Medulla oblongata (tissue), 1 donor: Measurements from ENCODE around the gene SH3D19.
"Not testable (repeated sequence)": the region's sequence is repeated elsewhere in the genome, so short reads cannot be mapped to it uniquely, and the experiment has no call there.

ENCODE experiments used
- DNase-seq: peaks from one replicate; pipeline ENCODE4 v3.0.0-alpha.2; 2015; ENCODE audit errors: extremely low spot score

SH3D19 gene

DNA sequence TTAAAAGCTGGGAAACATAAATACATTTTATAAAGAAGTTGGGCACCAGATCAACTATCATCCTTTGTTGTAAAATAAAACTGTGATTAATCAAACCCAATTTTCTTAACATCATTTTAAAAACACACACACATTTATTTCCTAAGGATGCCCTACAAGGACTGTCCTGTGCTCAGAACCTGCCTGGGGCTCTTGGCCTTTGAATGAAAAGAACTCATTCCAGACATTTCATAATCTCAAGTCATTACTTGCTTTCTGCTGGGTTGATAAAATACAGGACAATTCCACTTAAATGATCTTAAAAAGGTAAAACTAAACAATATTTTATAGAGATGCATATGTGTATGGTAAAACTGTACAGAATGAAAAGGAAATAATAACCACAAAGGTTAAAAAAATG is 2.8 kb downstream of the SH3D19 start:
- DNase-seq, result peak; percentile 27

DNA sequence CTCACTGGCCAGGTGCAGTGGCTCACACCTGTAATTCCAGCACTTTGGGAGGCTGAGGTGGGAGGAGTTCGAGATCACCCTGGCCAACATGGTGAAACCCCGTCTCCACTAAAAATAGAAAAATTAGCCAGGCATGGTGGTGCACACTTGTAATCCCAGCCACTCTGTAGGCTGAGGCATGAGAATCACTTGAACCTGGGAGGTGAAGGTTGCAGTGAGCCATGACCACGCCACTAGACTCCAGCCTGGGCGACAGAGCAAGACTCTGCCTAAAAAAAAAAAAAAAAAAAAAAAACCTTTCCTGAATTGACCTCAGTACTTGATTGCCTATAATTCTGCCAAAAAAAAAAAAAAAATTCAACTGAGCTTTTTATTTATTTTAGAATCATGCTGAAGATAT is 3.2 kb downstream of the SH3D19 start:
- DNase-seq, result not testable (repeated sequence)

DNA sequence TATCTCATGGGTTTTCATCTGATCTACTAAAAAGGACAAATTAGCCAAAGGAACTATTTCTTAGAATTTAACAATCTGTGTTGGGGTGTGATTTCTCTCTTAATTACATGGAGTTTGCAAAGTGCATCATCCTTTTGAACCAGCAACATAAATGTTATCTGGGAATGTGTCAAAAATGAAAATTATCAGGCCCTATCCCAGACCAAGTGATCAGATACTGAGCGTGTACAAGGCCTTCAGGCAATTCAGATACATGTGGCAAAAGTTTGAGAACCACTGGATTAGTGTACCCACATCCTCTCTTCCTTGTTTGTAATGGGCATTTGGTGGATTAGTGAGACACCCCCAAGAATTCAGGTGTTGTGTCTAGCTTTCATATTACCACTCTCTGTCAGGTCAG is 3.8 kb downstream of the SH3D19 start:
- DNase-seq, result no peak

DNA sequence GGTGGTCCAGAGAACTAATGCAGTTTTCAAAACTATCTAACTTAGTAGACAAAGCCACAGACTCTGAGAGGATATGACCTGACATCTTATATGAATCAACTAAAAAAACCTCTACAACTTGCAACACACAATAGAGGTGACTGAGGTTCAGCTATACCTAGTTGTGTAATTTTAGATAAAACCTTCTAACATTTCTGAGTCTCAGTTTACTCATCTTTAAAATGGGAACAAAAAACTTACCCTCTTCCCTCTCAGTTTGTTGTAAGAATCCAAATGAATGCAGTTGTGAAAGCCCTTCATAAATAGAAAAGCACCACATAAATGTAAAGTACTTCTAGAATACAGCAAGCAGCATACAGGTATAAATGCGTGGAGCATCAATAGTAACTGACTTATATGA is 5.9 kb downstream of the SH3D19 start:
- no peak for DNase-seq

DNA sequence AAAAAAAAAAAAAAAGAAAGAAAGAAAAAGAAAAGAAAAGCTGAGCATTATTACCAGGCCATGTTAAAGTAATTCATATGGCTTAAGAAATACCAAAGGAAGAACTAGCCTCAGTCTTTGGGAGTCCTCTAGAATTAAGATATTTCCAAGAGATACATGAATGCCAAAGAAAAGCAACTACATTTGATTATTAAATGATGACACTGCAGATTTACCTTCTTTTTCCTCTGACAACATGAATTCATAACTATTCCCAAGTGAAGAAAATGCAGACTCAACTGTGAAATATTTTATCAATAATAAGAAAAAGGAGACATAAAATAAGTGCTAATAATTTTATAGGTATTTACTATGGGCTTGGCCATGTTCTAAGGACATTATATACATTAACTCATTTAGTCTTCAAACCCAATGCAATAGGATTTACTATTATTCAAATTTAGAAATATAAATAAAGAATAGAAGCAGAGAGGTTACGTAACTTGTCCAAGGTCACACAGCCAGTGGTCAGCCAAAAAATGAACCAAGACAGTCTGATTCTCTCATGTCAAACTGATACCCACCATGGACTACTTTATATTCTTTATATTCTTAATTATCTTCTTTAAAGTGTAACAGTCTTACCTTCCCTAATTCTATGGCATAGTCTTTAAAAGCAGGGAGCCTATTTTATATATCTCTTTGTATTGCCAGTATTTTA is 6.9 kb downstream of the SH3D19 start:
- DNase-seq, result no peak

DNA sequence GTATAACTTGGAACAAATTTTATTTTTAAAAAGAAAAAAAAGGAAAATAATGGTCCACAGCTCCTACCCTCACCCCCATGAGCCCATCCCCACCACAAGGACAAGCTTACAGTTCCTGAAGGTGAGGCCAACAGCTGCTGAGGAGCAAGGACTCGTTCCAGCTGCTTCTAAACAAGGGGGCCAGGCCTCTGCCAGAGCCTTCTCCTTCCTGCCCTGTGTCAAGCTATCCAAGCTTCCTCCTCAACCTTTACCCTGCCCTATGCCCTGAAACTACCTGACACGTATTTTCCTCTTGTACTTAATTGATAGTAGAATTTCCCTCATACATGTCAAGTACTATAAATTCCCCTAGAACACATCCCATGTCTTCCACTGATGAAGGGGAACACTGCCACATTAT is 8.8 kb downstream of the SH3D19 start:
- no peak for DNase-seq

DNA sequence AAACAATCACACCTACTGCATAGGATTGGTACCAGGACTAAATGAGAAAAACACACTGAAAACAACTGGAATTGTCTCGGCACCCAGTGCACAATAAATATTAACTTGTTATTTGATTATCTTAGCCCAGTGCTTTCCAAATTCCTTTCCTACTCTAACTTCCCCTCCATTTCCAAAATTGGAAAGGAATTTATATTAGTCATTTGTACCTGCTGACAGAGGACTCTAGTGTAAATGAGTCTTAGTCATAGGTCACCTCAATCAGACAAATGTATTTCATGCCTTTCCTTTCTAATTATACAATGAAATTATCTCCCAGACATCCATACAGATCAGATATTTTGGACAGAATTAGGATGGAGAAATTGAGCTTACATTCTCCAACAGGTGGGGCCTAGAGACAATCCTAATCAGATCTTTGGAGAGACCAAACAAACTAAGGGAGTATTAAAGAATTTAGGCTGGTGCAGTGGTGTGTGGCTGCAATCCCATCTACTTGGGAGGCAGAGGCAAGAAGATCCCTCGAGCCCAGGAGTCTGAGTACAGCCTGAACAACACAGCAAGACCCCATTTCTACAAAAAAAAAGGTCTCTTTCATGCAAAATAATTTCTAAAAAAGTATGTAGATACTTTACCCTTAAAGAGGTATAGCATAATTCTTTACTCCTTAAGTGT is 10.1 kb downstream of the SH3D19 start:
- DNase-seq, result no peak

DNA sequence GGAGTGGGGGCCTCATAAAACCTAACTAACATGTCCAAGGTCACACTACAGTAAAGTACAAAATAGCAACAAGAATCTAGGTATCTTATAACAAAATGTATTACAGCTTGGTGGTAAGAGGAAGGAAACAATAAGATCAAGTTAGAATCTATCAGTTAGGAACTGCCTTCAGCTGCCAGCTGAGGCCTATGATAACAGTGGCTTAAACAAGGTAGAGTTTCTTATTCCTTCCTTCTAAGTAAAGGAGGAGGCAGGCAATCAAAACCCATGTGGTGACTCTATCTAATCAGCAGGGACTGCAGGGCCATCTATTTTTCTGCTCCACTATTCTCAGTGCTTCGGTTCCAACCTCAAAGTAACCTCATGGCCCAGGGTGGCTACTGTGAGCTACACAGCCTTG is 10.9 kb downstream of the SH3D19 start:
- DNase-seq, result no peak

DNA sequence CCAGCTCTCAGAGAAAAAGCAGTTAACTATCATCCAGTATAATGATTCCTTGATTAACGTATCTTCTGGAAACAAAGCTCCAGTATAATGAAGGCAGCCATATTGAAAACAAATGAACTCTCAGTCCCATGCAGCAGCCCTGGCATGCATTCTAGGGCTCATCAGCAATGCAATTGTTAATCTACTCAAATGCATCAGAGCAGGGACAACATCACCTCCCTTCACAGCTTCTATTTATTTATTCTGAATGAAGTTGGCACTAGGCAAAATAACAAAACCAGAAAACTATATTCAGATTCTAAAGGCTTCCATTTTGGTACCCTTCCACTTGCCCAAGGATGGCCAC is 11.4 kb downstream of the SH3D19 start:
- peak; percentile 17 for DNase-seq

DNA sequence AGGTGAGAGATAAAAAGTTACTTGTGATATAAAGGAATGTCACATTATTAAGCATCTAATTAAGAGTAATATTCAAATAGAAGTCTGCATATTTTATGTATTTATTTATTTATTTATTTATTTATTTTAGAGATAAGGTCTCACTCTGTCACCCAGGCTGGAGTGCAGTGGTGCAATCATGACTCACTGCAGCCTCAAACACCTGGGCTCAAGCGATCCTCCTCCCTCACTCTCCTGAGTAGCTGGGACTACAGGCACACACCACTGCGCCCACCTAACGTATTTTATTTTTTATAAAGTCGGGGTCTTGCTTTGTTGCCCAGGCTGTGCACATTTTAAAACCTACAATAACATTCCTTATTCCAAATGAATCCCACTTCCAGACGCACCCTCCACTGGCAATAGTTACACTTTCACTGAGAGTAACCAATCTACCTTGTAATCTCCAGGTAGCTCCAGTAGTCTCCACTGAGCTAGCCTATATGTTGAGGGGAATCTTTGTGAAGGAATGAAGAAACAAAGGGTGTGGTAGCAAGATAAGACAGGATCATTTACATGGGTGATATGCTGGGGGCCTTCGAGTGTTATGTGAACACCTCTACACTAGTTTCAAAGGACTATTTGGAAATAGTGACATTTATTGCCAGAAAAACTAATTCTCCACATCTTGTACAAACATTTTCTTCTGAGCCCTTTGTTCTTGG is 11.9 kb downstream of the SH3D19 start:
- no peak for DNase-seq

DNA sequence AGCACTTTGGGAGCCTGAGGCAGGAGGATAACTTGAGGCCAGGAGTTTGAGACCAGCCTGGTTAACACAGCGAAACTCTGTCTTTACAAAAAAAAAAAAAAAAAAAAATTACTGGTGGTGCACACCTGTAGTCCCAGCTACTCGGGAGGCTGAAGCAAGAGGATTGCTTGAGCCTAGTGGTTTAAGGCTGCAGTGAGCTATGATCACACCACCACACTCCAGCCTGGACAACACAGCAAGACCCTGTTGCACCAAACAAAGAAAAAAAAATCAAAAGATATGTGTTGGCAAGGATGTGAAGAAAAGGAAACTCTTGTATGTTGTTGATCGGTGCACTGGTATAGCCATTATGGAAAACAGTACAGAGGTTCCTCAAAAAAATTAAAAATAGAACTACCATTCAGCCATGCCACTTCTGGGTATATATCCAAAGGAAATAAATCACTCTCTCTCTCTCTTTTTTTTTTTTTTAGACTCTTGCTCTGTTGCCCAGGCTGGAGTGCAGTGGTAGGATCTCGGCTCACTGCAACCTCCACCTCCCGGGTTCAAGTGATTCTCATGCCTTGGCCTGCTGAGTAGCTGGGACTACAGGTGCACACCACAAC is 15.2 kb downstream of the SH3D19 start:
- DNase-seq, result no peak

DNA sequence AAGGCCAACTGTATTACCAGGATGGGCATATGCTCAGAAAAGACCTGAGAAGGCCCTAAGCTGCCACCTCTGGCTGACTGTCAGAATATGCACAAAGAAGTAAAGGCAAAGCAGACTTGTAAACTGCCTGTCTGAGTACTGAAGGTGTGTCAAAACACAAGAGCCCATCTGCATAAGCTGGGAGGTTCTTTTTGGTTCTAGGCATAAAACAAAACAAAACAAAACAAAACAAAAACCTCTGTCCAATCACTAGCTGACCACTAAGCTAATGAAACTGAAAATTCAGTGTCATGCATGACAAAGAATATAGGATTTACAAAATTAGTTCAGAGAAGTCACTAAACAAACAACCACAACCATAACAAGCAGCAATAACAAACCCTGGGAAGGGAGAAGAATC is 20.6 kb downstream of the SH3D19 start:
- no peak for DNase-seq

DNA sequence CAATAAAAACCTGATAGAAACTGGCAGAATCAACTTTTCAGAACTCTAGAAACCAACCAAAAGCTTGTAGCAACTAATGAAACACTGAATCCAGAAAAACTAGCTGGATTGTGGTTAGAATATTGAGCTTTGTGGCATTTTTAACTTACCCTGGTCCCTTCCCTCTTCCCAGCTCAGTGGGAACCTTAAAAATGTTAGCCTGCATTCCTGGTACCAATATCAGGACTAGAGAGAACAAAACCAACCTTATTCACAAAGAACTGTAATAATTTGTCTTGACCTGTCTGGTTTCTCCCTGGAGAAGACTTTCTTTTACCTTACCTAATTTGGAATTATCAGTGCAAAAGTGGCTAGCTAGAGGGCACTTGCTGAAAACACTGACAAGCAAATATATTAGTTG is 21.2 kb downstream of the SH3D19 start:
- DNase-seq, result no peak

DNA sequence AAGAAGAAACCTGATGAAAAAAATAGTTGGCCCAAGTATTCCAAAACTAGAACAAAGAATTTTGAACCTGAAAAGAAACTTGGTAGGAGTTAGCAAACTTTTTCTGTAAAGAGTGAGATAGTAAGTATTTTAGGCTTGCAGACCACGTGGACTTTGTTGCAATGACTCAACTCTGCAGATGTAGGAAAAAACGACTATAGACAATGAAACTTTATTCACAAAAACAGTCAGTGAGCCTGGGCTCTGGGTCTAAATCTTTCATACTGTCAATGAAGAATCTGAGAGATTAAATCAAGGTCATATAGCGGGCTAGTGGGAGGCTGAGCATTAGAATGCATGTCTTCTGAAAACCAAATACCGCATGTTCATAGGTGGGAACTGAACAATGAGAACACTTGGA is 23.0 kb downstream of the SH3D19 start:
- peak; percentile 48 for DNase-seq

DNA sequence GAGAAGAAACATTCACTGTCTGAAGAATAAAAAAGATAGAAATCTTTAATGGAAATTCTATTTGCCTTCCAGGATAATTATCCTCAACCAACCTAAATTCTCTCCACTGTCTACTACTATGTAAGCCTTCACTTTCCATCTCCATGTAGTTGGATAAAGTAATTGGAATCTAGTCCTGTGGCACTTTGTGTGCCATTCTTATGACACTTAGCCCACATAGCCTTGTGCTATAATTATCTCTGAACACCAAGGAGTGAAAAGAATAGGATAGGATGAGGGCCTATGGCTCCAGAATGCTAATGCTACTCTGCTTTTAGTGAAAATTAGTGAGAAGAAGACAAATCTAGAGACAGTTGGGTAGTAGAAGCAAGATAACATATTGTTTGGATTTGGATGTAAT is 28.2 kb downstream of the SH3D19 start:
- no peak for DNase-seq

DNA sequence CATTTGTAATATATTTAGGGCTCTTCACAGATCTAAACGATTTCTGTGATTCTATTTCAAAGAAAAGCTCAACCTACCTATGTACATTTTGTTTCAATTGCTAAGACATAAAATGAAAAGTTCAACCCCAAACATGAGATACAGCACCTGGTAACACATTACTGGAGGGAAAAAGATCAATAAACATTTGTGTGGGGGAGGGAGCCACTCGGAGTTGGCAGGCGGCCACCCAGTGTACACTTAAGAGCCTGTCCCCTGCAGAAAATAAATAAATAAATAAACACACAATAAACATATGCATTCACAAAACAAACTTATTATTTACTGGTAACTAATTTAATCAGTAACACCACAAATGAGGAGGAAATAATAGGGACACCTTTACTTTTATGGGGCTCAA is 29.2 kb downstream of the SH3D19 start:
- DNase-seq, result no peak

DNA sequence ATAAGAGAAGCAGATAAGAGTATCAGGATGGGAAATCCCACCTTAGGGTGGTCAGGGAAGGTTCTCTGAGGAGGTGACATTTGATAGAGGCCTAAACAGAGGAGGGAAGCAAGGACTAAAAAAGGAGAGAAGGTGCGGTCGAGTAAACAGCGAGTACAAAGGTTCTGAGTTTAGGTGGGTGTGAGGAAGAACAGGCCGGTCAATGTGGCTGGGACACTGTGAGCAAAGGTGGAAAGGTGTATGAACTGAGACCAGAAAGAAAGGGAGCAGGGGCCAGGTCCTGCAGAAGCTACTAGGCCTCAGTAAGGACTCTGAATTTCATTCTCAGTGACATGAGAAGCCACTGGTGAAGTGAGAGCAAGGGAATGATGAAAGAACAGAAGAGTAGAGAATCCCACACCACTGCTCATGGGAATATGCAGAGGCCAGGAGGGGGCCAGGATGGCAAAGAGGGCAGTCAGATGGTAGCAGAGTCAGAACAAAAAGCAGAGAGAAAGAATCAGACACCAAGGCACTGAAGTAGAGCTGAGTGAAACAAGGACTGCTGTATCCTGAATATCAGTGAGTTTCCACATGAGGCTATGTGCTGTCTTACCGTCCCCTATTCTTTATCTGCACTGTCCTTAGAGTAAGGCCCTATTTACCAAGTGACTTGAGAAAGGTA is 30.4 kb downstream of the SH3D19 start:
- no peak for DNase-seq

DNA sequence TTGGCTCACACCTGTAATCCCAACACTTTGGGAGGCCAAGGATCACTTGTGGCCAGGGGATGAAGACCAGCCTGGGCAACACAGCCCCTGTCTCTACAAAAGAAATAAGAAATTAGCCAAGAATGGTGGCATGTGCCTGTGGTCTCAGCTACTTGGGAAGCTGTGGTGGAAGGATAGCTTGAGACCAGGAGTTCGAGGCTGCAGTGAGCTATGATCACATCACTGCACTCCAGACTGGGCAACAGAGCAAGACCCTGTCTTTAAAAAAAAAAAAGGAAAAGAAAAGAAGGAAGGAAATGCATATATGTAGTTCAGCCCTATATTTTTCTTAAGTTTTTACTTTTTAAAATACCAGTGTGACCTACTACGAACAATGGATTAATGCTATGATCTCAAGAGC is 33.4 kb downstream of the SH3D19 start:
- DNase-seq, result no peak

DNA sequence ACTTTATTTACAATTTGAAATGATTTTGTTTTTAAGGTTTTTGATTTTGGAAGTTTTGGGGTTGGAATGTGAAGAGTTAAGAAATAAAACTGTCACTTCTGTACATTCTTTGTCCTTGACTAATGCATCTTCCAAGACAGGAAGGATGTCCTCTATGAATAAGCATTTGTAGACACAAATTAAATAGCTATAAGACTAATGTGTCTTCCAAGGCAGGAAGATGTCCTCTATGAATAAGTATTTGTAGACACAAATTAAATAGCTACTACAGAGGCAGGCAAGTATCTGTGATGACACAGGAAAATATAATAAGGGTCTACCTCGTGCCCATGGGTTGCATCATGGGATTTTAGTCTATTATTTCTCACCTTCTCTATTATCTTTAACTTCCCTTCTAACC is 33.9 kb downstream of the SH3D19 start:
- no peak for DNase-seq

DNA sequence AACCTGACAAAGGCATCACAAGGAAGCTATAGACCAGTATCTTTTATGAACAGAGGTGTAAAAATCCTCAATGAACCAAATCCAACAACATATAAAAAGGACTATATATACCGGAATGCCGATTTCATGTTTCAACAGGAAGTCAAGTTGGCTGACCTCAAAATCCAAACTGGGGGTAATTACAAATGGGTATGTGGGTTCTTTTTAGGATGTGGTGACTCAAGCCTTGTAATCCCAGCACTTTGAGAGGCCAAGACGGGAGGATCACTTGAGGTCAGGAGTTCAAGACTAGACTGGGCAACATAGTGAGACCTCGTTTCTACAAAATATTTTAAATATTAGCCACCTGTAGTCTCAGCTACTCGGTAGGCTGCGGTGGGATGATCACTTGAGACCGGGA is 38.0 kb downstream of the SH3D19 start:
- no peak for DNase-seq

DNA sequence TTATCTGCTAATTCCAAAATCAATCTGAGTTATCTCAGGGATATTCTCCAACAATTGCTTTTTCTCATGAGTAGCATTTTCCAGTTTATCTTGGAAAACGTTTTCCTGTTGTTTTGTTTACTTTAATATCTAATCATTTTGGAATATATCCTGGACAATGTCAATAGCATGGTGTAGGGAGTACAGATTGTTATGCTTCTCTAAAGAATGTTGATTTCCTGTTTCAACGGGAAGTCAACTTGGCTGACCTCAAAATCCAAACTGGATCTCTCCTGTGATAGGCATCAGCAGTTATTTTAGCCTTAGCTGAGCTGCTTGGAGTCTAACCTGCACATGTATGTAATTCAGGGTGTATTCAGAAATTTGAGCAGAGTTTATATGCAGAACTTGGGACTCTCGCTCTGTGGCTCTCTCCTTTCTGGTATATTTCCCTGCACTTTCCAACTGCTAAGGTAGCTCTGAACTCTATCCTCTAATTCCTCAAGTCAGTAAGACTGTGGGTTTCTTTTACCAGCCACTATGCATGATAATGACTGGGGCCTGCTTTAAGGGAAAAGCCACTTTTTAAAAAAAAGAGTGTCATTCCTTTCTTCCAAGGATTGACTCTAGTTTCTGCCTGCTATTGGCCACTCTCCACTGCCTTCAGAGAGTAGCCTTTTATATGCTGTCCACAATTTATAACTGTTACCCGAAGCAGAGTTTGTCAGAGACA is 40.7 kb downstream of the SH3D19 start:
- no peak for DNase-seq
